Esophagus muscularis mucosa (tissue), 4 donors: Measurements from ENCODE around the gene HOMEZ. TPM values are rescaled to one million over a fixed set of nuclear protein-coding genes. Genes with fewer than 3 reads are reported as not detected.
"Not testable (repeated sequence)": the region's sequence is repeated elsewhere in the genome, so short reads cannot be mapped to it uniquely, and the experiment has no call there.

Experiments
- DNase-seq: peaks from one replicate; pipeline ENCODE4 v3.0.0-alpha.2; 2017; ENCODE audit errors: extremely low spot score
- H3K27ac ChIP-seq, 4 donors: fragments of 200-600 bp; sonication (generic); replicated peaks in 1 of 4; 1 replicate in 3 of 4; 2 replicates in 1 of 4; pipeline ENCODE4 v1.5.1; 2016 to 2019; ENCODE audit warnings: mild to moderate bottlenecking in 1 of 4
- H3K27me3 ChIP-seq, 4 donors: fragments of 200-600 bp; sonication (generic); one replicate each; pipeline versions ENCODE4 v1.5.1 to v1.6.0; 2016 to 2019
- H3K36me3 ChIP-seq, 4 donors: fragments of 200-600 bp; sonication (generic); one replicate each; pipeline ENCODE4 v1.5.1; 2016 to 2019
- H3K4me1 ChIP-seq, 4 donors: fragments of 200-600 bp; sonication (generic); one replicate each; pipeline ENCODE4 v1.5.1; 2016 to 2019
- H3K4me3 ChIP-seq, 4 donors: fragments of 200-600 bp; sonication (generic); 1 replicate in 2 of 4; 2 replicates in 2 of 4; pipeline ENCODE4 v1.5.1; 2016 to 2019; ENCODE audit warnings: mild to moderate bottlenecking in 4 of 4, moderate library complexity in 1 of 4
- H3K9me3 ChIP-seq, 4 donors: fragments of 200-600 bp; sonication (generic); 1 replicate in 3 of 4; 2 replicates in 1 of 4; pipeline ENCODE4 v1.5.1; 2016 to 2019
- CTCF ChIP-seq, 3 experiments: fragments of 200-600 bp in 2 of 3; fragments of 450-650 bp in 1 of 3; sonication (generic) in 2 of 3; IDR thresholded peaks; one replicate each; pipeline ENCODE4 v1.5.1; 2017 to 2019; ENCODE audit warnings: antibody characterized with exemption in 3 of 3, mild to moderate bottlenecking in 2 of 3, moderate library complexity in 1 of 3
- EP300 ChIP-seq: sonication (generic); formaldehyde crosslinking; IDR thresholded peaks from one replicate; pipeline ENCODE4 v1.6.1; 2017; ENCODE audit warnings: antibody characterized with exemption
- POLR2A ChIP-seq: fragments of 450-650 bp; IDR thresholded peaks from one replicate; pipeline ENCODE4 v1.6.1; 2017; ENCODE audit warnings: antibody characterized with exemption, moderate library complexity, mild to moderate bottlenecking, low read depth
- POLR2AphosphoS5 ChIP-seq, 2 donors: sonication (generic); formaldehyde crosslinking; IDR thresholded peaks; one replicate each; pipeline ENCODE4 v1.6.1; 2017; ENCODE audit warnings: antibody characterized with exemption in 2 of 2
- WGBS: methylation state at CpG from one replicate; pipeline ENCODE4 v1.1.5; 2018; 5-methylcytosine and 5-hydroxymethylcytosine counted together
- intact Hi-C: fragments of 100-400 bp; cut with DNase I; formaldehyde crosslinking; loops from one replicate; pipeline ENCODE4 v1.15.1; 2023
- total RNA-seq, 4 donors: library from RNA; depleted of rRNA; stranded (reverse); fragments of >200 nt; gene quantifications; one replicate each; pipeline versions ENCODE4 v1.1.0 to v1.2.1, GENCODE V29; 2016

The HOMEZ gene
- total RNA-seq, 4 donors from 2014 or later: 8.3 to 14.2 (median 12.4) TPM

- DNase-seq: no peak
- intact Hi-C loops: no loop called here
- Histone ChIP-seq H3K27ac (no peak overlapping the region), H3K4me1 (no peaks in the 10 kb centered on the region), H3K9me3 (no peaks in the 10 kb centered on the region), H3K36me3 (no peaks in the 10 kb centered on the region), H3K27me3 (peaks cover 0 to 9% (median 0%) of the 10 kb centered on the region in 4 donors), H3K4me3 (no peak overlapping the region)
- WGBS: 80% methylated on average over 7 of the region's 7 CpGs
- TF ChIP-seq POLR2AphosphoS5 (IDR thresholded peaks at IDR 0.05): no peak
- no peak for TF ChIP-seq EP300
- no peak for TF ChIP-seq POLR2A
- no peak for TF ChIP-seq CTCF (IDR thresholded peaks at IDR 0.05)
These were observed 37.3 kb downstream of the HOMEZ start for GRCh38 chr14:23248601-23249000.

GRCh38 chr14:23245282-23245681, 40.6 kb downstream of the HOMEZ start:
- Histone ChIP-seq H3K9me3 (no peaks in the 10 kb centered on the region), H3K4me3 (no peak overlapping the region), H3K4me1 (no peaks in the 10 kb centered on the region), H3K36me3 (no peaks in the 10 kb centered on the region), H3K27me3 (no peaks in the 10 kb centered on the region), H3K27ac (no peak overlapping the region)
- no peak for DNase-seq
- TF ChIP-seq EP300 (no peak), POLR2AphosphoS5 (IDR thresholded peaks at IDR 0.05) (no peak), POLR2A (no peak), CTCF (IDR thresholded peaks at IDR 0.05) (no peak)
- intact Hi-C loops: no loop called here

GRCh38 chr14:23243066-23243465, 42.9 kb downstream of the HOMEZ start:
- Histone ChIP-seq H3K36me3 (no peaks in the 10 kb centered on the region), H3K9me3 (no peaks in the 10 kb centered on the region), H3K4me1 (peaks cover 2 to 5% (median 3%) of the 10 kb centered on the region in 4 donors), H3K27me3 (no peaks in the 10 kb centered on the region), H3K27ac (no peak overlapping the region), H3K4me3 (no peak overlapping the region)
- no peak for DNase-seq
- intact Hi-C loops: no loop called here
- TF ChIP-seq CTCF (IDR thresholded peaks at IDR 0.05): no peak
- TF ChIP-seq EP300: no peak
- no peak for TF ChIP-seq POLR2AphosphoS5 (IDR thresholded peaks at IDR 0.05)
- no peak for TF ChIP-seq POLR2A
- 89% methylated on average over 2 of the region's 2 CpGs for WGBS

GRCh38 chr14:23242076-23242475, 43.9 kb downstream of the HOMEZ start:
- TF ChIP-seq CTCF (IDR thresholded peaks at IDR 0.05): no peak
- no peak for TF ChIP-seq POLR2AphosphoS5 (IDR thresholded peaks at IDR 0.05)
- TF ChIP-seq POLR2A: no peak
- TF ChIP-seq EP300: no peak
- Histone ChIP-seq H3K27ac (no peak overlapping the region), H3K27me3 (no peaks in the 10 kb centered on the region), H3K9me3 (no peaks in the 10 kb centered on the region), H3K4me3 (no peak overlapping the region), H3K36me3 (no peaks in the 10 kb centered on the region), H3K4me1 (peaks cover 6 to 10% (median 9%) of the 10 kb centered on the region in 4 donors)
- 70% methylated on average over 3 of the region's 3 CpGs for WGBS
- intact Hi-C loops: no loop called here
- no peak for DNase-seq

GRCh38 chr14:23241061-23241715, 44.7 kb downstream of the HOMEZ start:
- H3K36me3 ChIP-seq, DNase-seq, intact Hi-C loops, H3K27ac ChIP-seq, H3K9me3 ChIP-seq, H3K4me3 ChIP-seq, H3K27me3 ChIP-seq, H3K4me1 ChIP-seq: not testable (repeated sequence)
- WGBS: 91% methylated on average over 7 of the region's 7 CpGs
